ENCODE results near the gene BAIAP2L2. TPM values are rescaled to one million over a fixed set of nuclear protein-coding genes. Genes with fewer than 3 reads are reported as not detected.

Gene BAIAP2L2
- total and polyA plus RNA-seq, 2 donors (not counting 3 experiments of a cell fraction or from before 2014, with no cell fraction given) = 0.20 to 0.35 TPM

- Histone ChIP-seq H3K4me1 (ENCODE audit: control insufficient read depth, extremely low read depth, insufficient read depth, low read length) (peaks cover 5% of the 10 kb centered on the region), H3K9me1 (replicated peaks; ENCODE audit: control insufficient read depth, extremely low read depth, insufficient read depth, low read length) (no peaks in the 10 kb centered on the region), H2AFZ (ENCODE audit: low read depth, low read length) (no peak overlapping the region), H3K4me3 (replicated peaks in 1 of 3; ENCODE audit: insufficient read depth in 1 of 3, low read depth in 1 of 3, low read length in 3 of 3) (no peak overlapping the region), H3K79me2 (ENCODE audit: control insufficient read depth, insufficient read depth, low read length) (no peaks in the 10 kb centered on the region), H3K9me3 (replicated peaks; ENCODE audit: control insufficient read depth, insufficient read depth, low read length) (no peaks in the 10 kb centered on the region), H3K27ac (ENCODE audit: insufficient read depth, low read depth, low read length) (no peak overlapping the region), H3K4me2 (ENCODE audit: insufficient read depth, low read length) (no peak overlapping the region), H4K20me1 (replicated peaks; ENCODE audit: control insufficient read depth, extremely low read depth, insufficient read depth, low read length) (no peaks in the 10 kb centered on the region), H3K27me3 (ENCODE audit: control insufficient read depth in 2 of 2, insufficient read depth in 2 of 2, low read length in 2 of 2) (peaks cover 14 to 15% of the 10 kb centered on the region in 2 experiments), H3K9ac (replicated peaks; ENCODE audit: extremely low read depth, insufficient read depth, low read length) (no peak overlapping the region), H3K36me3 (ENCODE audit: control insufficient read depth in 2 of 2, extremely low read depth in 1 of 2, insufficient read depth in 2 of 2, low read length in 2 of 2) (no peaks in the 10 kb centered on the region)
- ChIA-PET POLR2A (no interaction called here), CTCF (interaction anchor here (1.1 kb wide), 1 partner anchor 145 kb away, joined by 3 read pairs; no protein-coding TSS in a partner anchor)
- BruUV-seq (replicated peaks) = no TSS peak
- TF ChIP-seq CTCF (IDR thresholded peaks at IDR 0.05; ENCODE audit: extremely low read depth in 1 of 2, insufficient read depth in 1 of 2, low read depth in 1 of 2, low read length in 2 of 2) = no peak
- no peak for TF ChIP-seq JUN (IDR thresholded peaks at IDR 0.05; ENCODE audit: borderline replicate concordance, insufficient read depth, insufficient read length, low read depth)
- TF ChIP-seq MAX (IDR thresholded peaks at IDR 0.05; ENCODE audit: insufficient read depth, insufficient read length) = no peak
- no peak for TF ChIP-seq GATA2 (IDR thresholded peaks at IDR 0.05; ENCODE audit: insufficient read depth, insufficient read length, low read depth, low read length)
- TF ChIP-seq FOS (IDR thresholded peaks at IDR 0.05; ENCODE audit: borderline replicate concordance, insufficient read depth, low read length) = no peak
- TF ChIP-seq EZH2 (IDR thresholded peaks at IDR 0.05; ENCODE audit: borderline replicate concordance, low read depth, low read length, severe bottlenecking) = no peak
- TF ChIP-seq MYC (IDR thresholded peaks at IDR 0.05; ENCODE audit: low read depth, low read length) = no peak
- no peak for DNase-seq (ENCODE audit: low read depth, low spot score)
- dilution Hi-C loops (cut with MboI; ENCODE audit: extremely low pct_ligation_motif_present, low sequenced_read_pairs) (no loop called here), intact Hi-C loops (cut with micrococcal nuclease) (no loop called here)
- no peak for FAIRE-seq
Observed at GRCh38 chr22:38085056-38085455, 25.4 kb downstream of the BAIAP2L2 start.
